Peyer's patch (tissue), 4 donors: ENCODE data around the gene CDH26.

Source experiments
- CTCF ChIP-seq, 6 experiments: fragments of 450-650 bp in 4 of 6; fragments of 200-600 bp in 2 of 6; sonication (generic) in 1 of 6; IDR thresholded peaks; one replicate each; pipeline ENCODE4 v1.5.1; 2017 to 2019; ENCODE audit warnings: antibody characterized with exemption in 6 of 6, mild to moderate bottlenecking in 3 of 6, moderate library complexity in 1 of 6
- POLR2A ChIP-seq, 2 donors: fragments of 450-650 bp; IDR thresholded peaks; one replicate each; pipeline ENCODE4 v1.5.1; 2017; ENCODE audit warnings: antibody characterized with exemption in 2 of 2, mild to moderate bottlenecking in 2 of 2, moderate library complexity in 2 of 2

- TF ChIP-seq CTCF (IDR thresholded peaks at IDR 0.05) (no peak), POLR2A (IDR thresholded peaks at IDR 0.05) (no peak)
Observed at GRCh38 chr20:60040471-60041162, 82.4 kb downstream of the CDH26 start.
